Karpas-422 (cell line): ENCODE results near the gene KIFAP3. TPM values are rescaled to one million over a fixed set of nuclear protein-coding genes. Genes with fewer than 3 reads are reported as not detected.

Experiments
- DNase-seq: peaks from one replicate; pipeline ENCODE4 v3.0.0-alpha.2; 2015
- H2AFZ ChIP-seq: fragments of 200-600 bp; sonication (generic); 2 replicates; pipeline ENCODE4 v1.6.1; 2014; ENCODE audit warnings: antibody characterized with exemption, low read length, mixed read lengths
- H3K27ac ChIP-seq: fragments of 200-600 bp; sonication (generic); 2 replicates; pipeline ENCODE4 v1.5.1; 2014; ENCODE audit warnings: mild to moderate bottlenecking, low read length, moderate library complexity
- H3K27me3 ChIP-seq: fragments of 200-600 bp; sonication (generic); 2 replicates; pipeline ENCODE4 v1.6.1; 2014; ENCODE audit warnings: low read length, mixed read lengths
- H3K36me3 ChIP-seq: fragments of 200-600 bp; sonication (generic); 2 replicates; pipeline ENCODE4 v1.6.1; 2014; ENCODE audit warnings: low read length, mixed read lengths; ENCODE audit not compliant: insufficient read depth
- H3K4me1 ChIP-seq: fragments of 200-600 bp; sonication (generic); 2 replicates; pipeline ENCODE4 v1.6.1; 2014; ENCODE audit warnings: mild to moderate bottlenecking, low read length, mixed read lengths
- H3K4me2 ChIP-seq: fragments of 200-600 bp; sonication (generic); 2 replicates; pipeline ENCODE4 v1.6.1; 2014; ENCODE audit warnings: low read length, low read depth, mild to moderate bottlenecking; ENCODE audit not compliant: poor library complexity, severe bottlenecking
- H3K4me3 ChIP-seq: fragments of 200-600 bp; sonication (generic); 2 replicates; pipeline ENCODE4 v1.5.1; 2014; ENCODE audit warnings: mild to moderate bottlenecking, antibody characterized with exemption, low read length, mixed read lengths
- H3K79me2 ChIP-seq: fragments of 200-600 bp; sonication (generic); 2 replicates; pipeline ENCODE4 v1.6.1; 2014; ENCODE audit warnings: mild to moderate bottlenecking, low read length, mixed read lengths
- H3K9ac ChIP-seq: fragments of 200-600 bp; sonication (generic); 2 replicates; pipeline ENCODE4 v1.6.0; 2014; ENCODE audit warnings: low read length
- H3K9me2 ChIP-seq: fragments of 200-600 bp; sonication (generic), shearing (Covaris generic); replicated peaks from 2 replicates; pipeline ENCODE4 v1.6.0; 2014; ENCODE audit warnings: mild to moderate bottlenecking, low read length, moderate library complexity; ENCODE audit not compliant: insufficient read depth
- H3K9me3 ChIP-seq: fragments of 300-700, 200-600 bp; sonication (generic); 2 replicates; pipeline ENCODE4 v1.6.1; 2014; ENCODE audit warnings: low read length, mixed read lengths
- H4K20me1 ChIP-seq: fragments of 200-600 bp; sonication (generic); 2 replicates; pipeline ENCODE4 v1.6.1; 2014; ENCODE audit warnings: mild to moderate bottlenecking, antibody characterized with exemption, low read length, low read depth; ENCODE audit not compliant: insufficient read depth
- total RNA-seq: library from RNA; depleted of rRNA; stranded (reverse); fragments of >200 nt; shearing (Covaris generic); gene quantifications from 2 replicates; pipeline ENCODE4 v1.2.3, GENCODE V29; 2014; ENCODE audit warnings: low replicate concordance

KIFAP3 gene
- total RNA-seq, 1 experiment from 2014 or later, result 8.1 TPM

DNA sequence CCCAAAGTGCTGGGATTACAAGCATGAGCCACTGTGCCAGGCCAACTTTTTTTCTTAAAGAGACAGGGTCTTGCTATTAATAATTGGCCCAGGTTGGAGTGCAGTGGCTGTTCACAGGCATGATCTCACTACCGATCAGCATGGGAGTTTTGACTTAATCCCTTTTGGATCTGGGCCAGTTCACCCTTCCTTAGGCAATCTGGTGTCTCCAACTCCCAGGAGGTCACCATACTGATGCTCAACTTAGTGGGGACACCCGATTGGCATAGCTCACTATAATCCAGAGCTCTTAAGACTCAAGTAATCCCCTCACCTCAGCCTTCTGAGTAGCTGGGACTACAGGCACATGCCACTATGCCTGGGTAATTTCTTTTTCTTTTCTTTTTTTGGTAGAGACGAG, 116.6 kb downstream of the KIFAP3 start:
- Histone ChIP-seq H3K4me1 (no peaks in the 10 kb centered on the region), H3K4me2 (no peak overlapping the region), H3K27ac (no peak overlapping the region), H3K4me3 (no peak overlapping the region), H3K36me3 (no peaks in the 10 kb centered on the region), H3K27me3 (no peaks in the 10 kb centered on the region), H4K20me1 (no peaks in the 10 kb centered on the region), H3K9me2 (no peaks in the 10 kb centered on the region), H3K9ac (no peak overlapping the region), H3K79me2 (no peaks in the 10 kb centered on the region), H2AFZ (no peak overlapping the region), H3K9me3 (no peaks in the 10 kb centered on the region)
- no peak for DNase-seq

DNA sequence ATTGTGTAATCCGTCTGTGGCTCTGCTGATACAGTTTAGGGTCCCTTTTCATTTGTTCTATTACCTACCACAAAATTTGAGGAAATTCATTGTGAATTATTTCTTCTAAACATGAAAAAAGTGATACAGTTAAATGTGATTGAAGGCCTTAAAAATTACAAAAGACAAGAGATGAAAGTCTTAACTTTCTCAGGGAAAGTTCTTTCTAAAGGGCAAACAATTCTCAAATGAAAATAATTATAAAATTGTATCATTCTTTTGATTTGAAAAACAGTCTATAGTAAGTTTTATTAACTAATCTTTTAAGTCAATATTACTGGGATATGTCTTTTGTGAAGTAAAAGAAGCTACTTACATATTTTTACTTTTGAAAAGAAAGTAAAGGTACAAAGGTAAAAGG, 123.4 kb downstream of the KIFAP3 start:
- H3K9me2 ChIP-seq, result no peaks in the 10 kb centered on the region
- H4K20me1 ChIP-seq, result no peaks in the 10 kb centered on the region
- no peaks in the 10 kb centered on the region for H3K4me1 ChIP-seq
- no peak overlapping the region for H3K4me2 ChIP-seq
- H3K36me3 ChIP-seq, result no peaks in the 10 kb centered on the region
- H3K79me2 ChIP-seq, result no peaks in the 10 kb centered on the region
- no peaks in the 10 kb centered on the region for H3K9me3 ChIP-seq
- no peaks in the 10 kb centered on the region for H3K27me3 ChIP-seq
- H2AFZ ChIP-seq, result no peak overlapping the region
- DNase-seq, result no peak
- no peak overlapping the region for H3K4me3 ChIP-seq
- no peak overlapping the region for H3K27ac ChIP-seq
- H3K9ac ChIP-seq, result no peak overlapping the region

DNA sequence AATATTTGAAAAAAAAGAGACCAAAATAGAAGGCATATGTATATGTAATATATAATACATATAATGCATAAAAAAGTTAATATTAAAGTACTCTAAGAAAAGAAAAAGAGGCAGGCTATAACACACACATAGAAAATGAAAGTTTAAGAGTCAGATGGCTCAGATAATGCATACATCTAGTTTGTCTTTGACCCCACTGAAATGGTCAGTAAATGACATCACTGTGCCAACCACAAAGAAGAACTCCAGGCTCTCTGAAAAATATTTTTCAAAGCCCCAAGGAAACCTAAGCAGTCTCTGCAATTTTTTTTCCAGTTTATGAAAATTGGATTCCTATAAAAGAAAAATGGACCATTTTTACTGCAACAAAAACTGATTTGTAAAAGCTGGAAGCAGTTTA, 125.4 kb downstream of the KIFAP3 start:
- Histone ChIP-seq H3K79me2 (no peaks in the 10 kb centered on the region), H2AFZ (no peak overlapping the region), H3K27me3 (no peaks in the 10 kb centered on the region), H3K9me2 (no peaks in the 10 kb centered on the region), H3K4me1 (no peaks in the 10 kb centered on the region), H3K27ac (no peak overlapping the region), H3K4me2 (no peak overlapping the region), H3K36me3 (no peaks in the 10 kb centered on the region), H4K20me1 (no peaks in the 10 kb centered on the region), H3K4me3 (no peak overlapping the region), H3K9me3 (no peaks in the 10 kb centered on the region), H3K9ac (no peak overlapping the region)
- no peak for DNase-seq

DNA sequence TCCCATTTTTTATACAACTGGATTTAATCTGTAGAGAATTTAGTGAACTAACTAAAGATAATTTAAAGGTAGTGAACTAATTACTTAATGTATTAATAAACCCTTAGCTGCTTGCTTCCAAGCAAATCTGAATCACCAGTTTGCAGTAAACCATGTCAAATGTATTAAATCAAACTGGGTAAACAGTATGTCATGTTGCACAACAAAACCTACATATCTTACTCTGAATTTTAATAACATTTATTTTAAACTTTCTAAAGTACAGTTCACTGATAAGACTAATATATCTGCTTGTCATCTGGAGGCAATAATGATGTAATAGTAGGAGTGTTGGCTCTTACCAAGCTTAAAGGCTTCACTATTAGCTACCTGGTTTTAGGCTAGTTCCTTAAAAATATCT, 128.3 kb downstream of the KIFAP3 start:
- H3K9me3 ChIP-seq, result no peaks in the 10 kb centered on the region
- H4K20me1 ChIP-seq, result no peaks in the 10 kb centered on the region
- no peak overlapping the region for H2AFZ ChIP-seq
- H3K27ac ChIP-seq, result no peak overlapping the region
- no peak for DNase-seq
- H3K4me2 ChIP-seq, result no peak overlapping the region
- H3K9me2 ChIP-seq, result no peaks in the 10 kb centered on the region
- H3K79me2 ChIP-seq, result no peaks in the 10 kb centered on the region
- no peaks in the 10 kb centered on the region for H3K36me3 ChIP-seq
- H3K27me3 ChIP-seq, result no peaks in the 10 kb centered on the region
- H3K9ac ChIP-seq, result no peak overlapping the region
- no peak overlapping the region for H3K4me3 ChIP-seq
- H3K4me1 ChIP-seq, result no peaks in the 10 kb centered on the region

DNA sequence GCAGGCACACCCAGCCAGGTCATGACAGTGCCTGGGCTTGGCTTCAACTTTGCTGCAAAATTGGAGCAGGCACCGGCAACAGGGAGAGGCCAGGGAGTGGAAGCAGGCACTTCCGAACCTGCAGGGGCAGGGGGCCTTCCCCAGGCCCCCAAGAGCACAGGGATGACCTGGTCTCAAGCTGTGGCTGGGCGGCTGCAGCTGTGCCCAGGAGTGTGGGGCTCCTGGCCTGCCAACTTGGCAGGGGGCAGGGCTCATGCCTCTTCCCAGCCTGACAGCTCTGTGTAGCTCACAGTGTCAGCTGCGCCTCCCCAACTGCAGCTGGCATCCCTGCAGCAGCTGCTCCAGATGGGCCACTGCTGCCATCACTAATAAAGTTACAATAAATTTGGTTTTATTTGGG, 129.3 kb downstream of the KIFAP3 start:
- H3K36me3 ChIP-seq, result no peaks in the 10 kb centered on the region
- no peak overlapping the region for H3K9ac ChIP-seq
- no peak overlapping the region for H2AFZ ChIP-seq
- no peak for DNase-seq
- H3K79me2 ChIP-seq, result no peaks in the 10 kb centered on the region
- H3K4me3 ChIP-seq, result no peak overlapping the region
- no peak overlapping the region for H3K4me2 ChIP-seq
- no peaks in the 10 kb centered on the region for H4K20me1 ChIP-seq
- H3K9me3 ChIP-seq, result no peaks in the 10 kb centered on the region
- no peaks in the 10 kb centered on the region for H3K27me3 ChIP-seq
- no peaks in the 10 kb centered on the region for H3K9me2 ChIP-seq
- no peak overlapping the region for H3K27ac ChIP-seq
- no peaks in the 10 kb centered on the region for H3K4me1 ChIP-seq

DNA sequence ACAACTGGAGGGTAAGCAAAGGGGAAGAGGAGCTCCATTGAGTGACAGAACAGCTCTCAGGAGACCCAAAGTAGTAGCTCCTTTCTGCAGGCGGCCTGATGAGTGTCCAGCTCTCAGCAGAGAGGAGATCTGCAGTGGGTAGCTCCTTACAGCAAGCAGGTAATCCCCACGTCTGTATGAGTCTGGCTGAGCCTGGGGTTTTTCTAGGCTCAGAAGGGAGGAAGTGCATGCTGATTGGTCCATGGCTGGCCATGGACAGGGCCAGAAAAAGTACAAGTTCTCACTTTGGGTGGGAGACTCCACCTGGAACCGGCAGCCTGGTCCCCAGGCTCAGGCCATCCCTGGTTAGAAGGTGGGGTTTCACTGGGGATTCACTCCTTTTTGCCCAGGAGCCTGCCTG, 129.9 kb downstream of the KIFAP3 start:
- Histone ChIP-seq H3K4me2 (no peak overlapping the region), H3K27ac (no peak overlapping the region)
- DNase-seq, result no peak

DNA sequence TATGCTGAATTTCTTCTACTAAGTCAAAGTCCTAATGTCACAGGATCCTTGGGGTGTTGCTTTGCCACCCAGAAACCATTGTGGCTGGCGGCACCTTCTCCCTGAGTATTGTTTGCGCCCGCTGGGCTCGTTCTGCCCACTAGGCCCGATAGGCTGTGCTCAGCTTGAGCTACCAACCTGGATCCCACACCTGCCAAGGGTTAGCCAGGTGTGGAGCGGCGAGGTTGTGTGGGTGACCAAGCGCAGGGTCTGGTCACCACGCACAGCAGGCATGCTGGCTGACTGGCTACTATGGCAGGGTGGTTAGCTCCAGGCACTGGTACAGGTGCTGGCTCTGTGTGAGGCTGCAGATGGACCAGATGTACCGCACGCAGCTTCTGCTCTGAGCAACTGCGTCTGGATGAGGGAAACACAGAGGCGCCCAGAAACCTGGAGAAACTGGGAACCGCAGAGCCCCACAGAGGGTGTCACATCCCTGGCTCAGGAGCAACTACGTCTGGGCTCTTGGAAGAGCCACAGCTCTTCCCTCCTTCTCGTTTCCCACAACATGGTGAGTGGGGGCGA, 130.4 kb downstream of the KIFAP3 start:
- Histone ChIP-seq H3K36me3 (no peaks in the 10 kb centered on the region), H3K4me1 (no peaks in the 10 kb centered on the region), H3K4me3 (no peak overlapping the region), H3K9me2 (no peaks in the 10 kb centered on the region), H3K79me2 (no peaks in the 10 kb centered on the region), H3K27me3 (no peaks in the 10 kb centered on the region), H3K9ac (no peak overlapping the region), H4K20me1 (no peaks in the 10 kb centered on the region), H3K27ac (no peak overlapping the region), H3K4me2 (no peak overlapping the region), H2AFZ (no peak overlapping the region), H3K9me3 (no peaks in the 10 kb centered on the region)
- DNase-seq, result no peak

More for the DNA sequence above, 129.9 kb downstream of the KIFAP3 start:
- H3K79me2 ChIP-seq, result no peaks in the 10 kb centered on the region
- H4K20me1 ChIP-seq, result no peaks in the 10 kb centered on the region
- no peaks in the 10 kb centered on the region for H3K27me3 ChIP-seq
- H2AFZ ChIP-seq, result no peak overlapping the region
- no peaks in the 10 kb centered on the region for H3K4me1 ChIP-seq
- no peaks in the 10 kb centered on the region for H3K36me3 ChIP-seq
- no peaks in the 10 kb centered on the region for H3K9me3 ChIP-seq
- H3K4me3 ChIP-seq, result no peak overlapping the region
- no peaks in the 10 kb centered on the region for H3K9me2 ChIP-seq
- no peak overlapping the region for H3K9ac ChIP-seq

DNA sequence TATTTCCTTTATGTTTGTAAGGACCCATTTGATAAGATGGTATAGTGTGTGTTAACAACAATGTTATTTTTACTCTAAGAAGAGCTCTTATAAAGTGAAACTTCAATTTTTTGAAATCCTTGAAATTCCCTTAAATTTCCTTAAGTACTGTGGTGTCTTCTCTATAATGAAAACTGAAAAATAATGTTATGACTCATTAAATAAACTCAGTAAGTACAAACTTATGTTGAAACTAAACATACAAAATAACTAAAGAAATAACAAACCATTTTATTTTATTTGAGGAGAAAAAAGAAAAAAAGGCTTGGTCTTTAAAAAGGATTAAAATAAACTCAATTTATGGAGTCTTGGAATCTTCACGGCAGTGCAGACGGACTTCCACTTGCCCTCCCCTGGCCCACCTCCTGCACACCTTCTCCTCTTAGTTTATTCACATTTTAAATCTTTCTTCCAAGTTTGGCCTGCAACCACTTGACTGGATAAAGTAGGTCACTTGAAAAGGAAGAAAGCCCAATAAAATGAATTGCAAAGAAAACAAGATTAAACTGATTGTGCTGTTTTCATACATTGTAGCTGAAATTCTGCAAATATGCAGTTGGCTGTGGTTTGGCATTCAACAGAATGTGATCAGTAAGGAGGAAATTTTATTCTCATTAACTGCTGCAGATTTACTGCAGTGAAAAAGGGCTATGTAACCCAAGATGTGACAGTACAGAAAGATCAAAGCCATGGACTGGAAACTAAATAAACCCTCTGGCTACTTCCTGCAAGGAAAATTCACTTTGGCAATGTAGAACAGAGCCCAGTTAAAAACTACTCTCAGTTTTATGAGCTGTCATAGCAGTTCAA, 132.3 kb downstream of the KIFAP3 start:
- no peaks in the 10 kb centered on the region for H3K79me2 ChIP-seq
- no peak overlapping the region for H3K4me3 ChIP-seq
- H4K20me1 ChIP-seq, result no peaks in the 10 kb centered on the region
- H2AFZ ChIP-seq, result no peak overlapping the region
- H3K36me3 ChIP-seq, result no peaks in the 10 kb centered on the region
- no peaks in the 10 kb centered on the region for H3K9me2 ChIP-seq
- no peak overlapping the region for H3K27ac ChIP-seq
- H3K4me2 ChIP-seq, result no peak overlapping the region
- DNase-seq, result no peak
- H3K4me1 ChIP-seq, result no peaks in the 10 kb centered on the region
- no peaks in the 10 kb centered on the region for H3K27me3 ChIP-seq
- no peak overlapping the region for H3K9ac ChIP-seq
- H3K9me3 ChIP-seq, result no peaks in the 10 kb centered on the region
